Measurements from ENCODE around the gene TSHZ2. TPM values are rescaled to one million over a fixed set of nuclear protein-coding genes. Genes with fewer than 3 reads are reported as not detected.

Gene TSHZ2
- total RNA-seq, 2 experiments from 2014 or later = 0.38 to 0.54 TPM

DNA sequence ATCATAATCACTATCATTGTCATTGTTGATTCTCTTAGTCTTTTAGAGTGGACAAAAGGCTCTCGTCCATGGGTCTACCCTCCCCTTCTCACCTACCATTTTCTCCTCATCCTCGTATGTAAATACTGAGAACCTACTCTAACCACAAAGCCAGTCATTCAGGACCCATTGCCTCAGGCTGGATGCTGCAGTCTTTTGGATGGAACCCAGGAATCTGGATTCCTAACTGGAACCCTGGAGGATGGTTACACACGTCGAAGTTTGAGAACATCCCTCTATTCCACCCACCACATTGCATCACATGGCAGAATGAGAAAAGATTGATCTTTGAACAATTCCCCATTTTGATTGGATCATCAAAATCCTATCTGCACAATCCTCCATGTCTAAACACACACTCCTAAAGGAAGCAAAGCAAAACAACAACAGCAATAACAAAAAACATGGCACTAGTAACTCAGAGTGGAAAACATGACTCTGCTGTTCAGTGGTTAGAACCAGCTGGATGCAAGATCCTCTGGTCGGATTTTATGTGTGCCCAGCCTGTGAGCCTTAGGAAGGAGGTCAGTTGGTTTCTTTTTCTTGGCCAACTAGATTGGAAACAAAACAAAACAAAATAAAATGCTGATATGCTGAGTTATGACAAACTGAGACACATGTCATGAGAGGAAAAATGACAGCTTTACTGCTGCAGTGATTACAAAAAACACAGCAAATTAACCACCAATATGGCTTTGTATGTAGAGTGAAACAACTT, 38.0 kb downstream of the TSHZ2 start:
- H3K27ac Mint-ChIP-seq = no peak overlapping the region
- POLR2A ChIA-PET = no interaction called here
- CTCF ChIA-PET = no interaction called here

DNA sequence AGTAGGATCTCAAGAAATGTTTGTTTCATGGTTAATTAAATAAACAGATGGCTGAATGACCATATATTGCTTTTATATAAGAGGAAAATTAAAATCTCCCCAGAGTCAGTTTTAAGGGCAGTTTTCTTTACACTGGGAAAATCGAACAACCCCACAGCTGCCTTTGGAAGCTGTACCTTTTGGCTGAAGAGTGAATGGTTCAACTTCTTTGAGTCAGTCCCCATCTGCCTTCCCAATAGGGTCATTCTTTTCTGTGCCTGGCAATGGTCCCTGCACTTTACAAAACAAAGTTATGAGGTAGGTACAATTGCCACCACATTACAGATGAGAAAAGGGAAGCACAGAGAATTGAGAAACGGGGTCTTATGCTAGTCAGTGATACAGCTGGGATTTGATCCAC, 39.5 kb downstream of the TSHZ2 start:
- ChIA-PET CTCF (no interaction called here), POLR2A (no interaction called here)
- Mint-ChIP-seq H3K36me3 (ENCODE audit: low read depth) (peaks cover 2% of the 10 kb centered on the region), H3K4me1 (ENCODE audit: low read depth) (no peaks in the 10 kb centered on the region), H3K27me3 (peaks cover 5% of the 10 kb centered on the region), H3K9me3 (peaks cover 9% of the 10 kb centered on the region), H3K4me3 (no peak overlapping the region), H3K27ac (no peak overlapping the region)
- no peak for DNase-seq
- intact Hi-C loops (cut with micrococcal nuclease) = no loop called here
- TF ChIP-seq, protein P1, sequence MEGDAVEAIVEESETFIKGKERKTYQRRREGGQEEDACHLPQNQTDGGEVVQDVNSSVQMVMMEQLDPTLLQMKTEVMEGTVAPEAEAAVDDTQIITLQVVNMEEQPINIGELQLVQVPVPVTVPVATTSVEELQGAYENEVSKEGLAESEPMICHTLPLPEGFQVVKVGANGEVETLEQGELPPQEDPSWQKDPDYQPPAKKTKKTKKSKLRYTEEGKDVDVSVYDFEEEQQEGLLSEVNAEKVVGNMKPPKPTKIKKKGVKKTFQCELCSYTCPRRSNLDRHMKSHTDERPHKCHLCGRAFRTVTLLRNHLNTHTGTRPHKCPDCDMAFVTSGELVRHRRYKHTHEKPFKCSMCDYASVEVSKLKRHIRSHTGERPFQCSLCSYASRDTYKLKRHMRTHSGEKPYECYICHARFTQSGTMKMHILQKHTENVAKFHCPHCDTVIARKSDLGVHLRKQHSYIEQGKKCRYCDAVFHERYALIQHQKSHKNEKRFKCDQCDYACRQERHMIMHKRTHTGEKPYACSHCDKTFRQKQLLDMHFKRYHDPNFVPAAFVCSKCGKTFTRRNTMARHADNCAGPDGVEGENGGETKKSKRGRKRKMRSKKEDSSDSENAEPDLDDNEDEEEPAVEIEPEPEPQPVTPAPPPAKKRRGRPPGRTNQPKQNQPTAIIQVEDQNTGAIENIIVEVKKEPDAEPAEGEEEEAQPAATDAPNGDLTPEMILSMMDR (IDR thresholded peaks at IDR 0.05) = no peak
- ATAC-seq = no peak

More for the DNA sequence above, 38.0 kb downstream of the TSHZ2 start:
- Mint-ChIP-seq H3K4me1 (ENCODE audit: low read depth) (no peaks in the 10 kb centered on the region), H3K27me3 (peaks cover 4% of the 10 kb centered on the region), H3K9me3 (peaks cover 9% of the 10 kb centered on the region), H3K4me3 (no peak overlapping the region), H3K36me3 (ENCODE audit: low read depth) (peaks cover 2% of the 10 kb centered on the region)
- TF ChIP-seq, protein P1 (IDR thresholded peaks at IDR 0.05) = no peak
- intact Hi-C loops (cut with micrococcal nuclease) = no loop called here
- no peak for ATAC-seq
- DNase-seq = no peak

- POLR2A ChIA-PET = no interaction called here
- Mint-ChIP-seq H3K4me3 (no peak overlapping the region), H3K27ac (no peak overlapping the region), H3K9me3 (peaks cover 9% of the 10 kb centered on the region), H3K4me1 (ENCODE audit: low read depth) (no peaks in the 10 kb centered on the region), H3K27me3 (peaks cover 6% of the 10 kb centered on the region), H3K36me3 (ENCODE audit: low read depth) (peaks cover 2% of the 10 kb centered on the region)
- TF ChIP-seq, protein P1 (IDR thresholded peaks at IDR 0.05) = no peak
- DNase-seq (no peak), ATAC-seq (no peak)
- CTCF ChIA-PET = no interaction called here
- intact Hi-C loops (cut with micrococcal nuclease) = no loop called here
Observed at GRCh38 chr20:53013183-53013582, 41.0 kb downstream of the TSHZ2 start.

- POLR2A ChIA-PET = interaction anchor here (0.6 kb wide), 1 partner anchor 1237 kb away, joined by 3 read pairs; no protein-coding TSS in a partner anchor
- no peaks in the 10 kb centered on the region for H3K4me1 Mint-ChIP-seq (ENCODE audit: low read depth)
- CTCF ChIA-PET = no interaction called here
- no peak overlapping the region for H3K27ac Mint-ChIP-seq
- no peak overlapping the region for H3K4me3 Mint-ChIP-seq
- peaks cover 9% of the 10 kb centered on the region for H3K9me3 Mint-ChIP-seq
- TF ChIP-seq, protein P1 (IDR thresholded peaks at IDR 0.05) = no peak
- H3K36me3 Mint-ChIP-seq (ENCODE audit: low read depth) = peaks cover 2% of the 10 kb centered on the region
- peaks cover 6% of the 10 kb centered on the region for H3K27me3 Mint-ChIP-seq
- no peak for DNase-seq
- intact Hi-C loops (cut with micrococcal nuclease) = no loop called here
- ATAC-seq = no peak
Observed at GRCh38 chr20:53013847-53014246, 41.7 kb downstream of the TSHZ2 start.

DNA sequence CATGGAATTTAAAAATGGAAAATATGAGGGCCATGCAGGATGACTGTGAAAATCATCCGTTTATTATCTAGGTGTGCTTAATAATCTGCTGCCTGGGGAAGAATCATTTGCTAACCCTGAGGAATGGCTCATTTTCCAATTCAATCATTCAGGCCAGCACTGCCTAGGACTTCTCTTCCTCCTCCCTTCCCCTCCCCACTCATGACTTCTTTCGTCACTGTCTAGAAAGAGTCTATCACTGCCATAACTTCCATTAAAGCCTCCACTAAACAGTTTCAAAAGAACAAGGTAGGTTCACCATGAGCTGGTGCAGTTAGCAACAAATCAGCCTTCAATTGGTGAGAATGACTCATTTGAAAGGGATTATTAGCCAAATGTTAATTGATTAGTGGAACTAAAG, 43.9 kb downstream of the TSHZ2 start:
- no peaks in the 10 kb centered on the region for H3K4me1 Mint-ChIP-seq (ENCODE audit: low read depth)
- H3K27ac Mint-ChIP-seq = no peak overlapping the region
- ATAC-seq (no peak), DNase-seq (no peak)
- peaks cover 9% of the 10 kb centered on the region for H3K9me3 Mint-ChIP-seq
- peaks cover 2% of the 10 kb centered on the region for H3K36me3 Mint-ChIP-seq (ENCODE audit: low read depth)
- peaks cover 5% of the 10 kb centered on the region for H3K27me3 Mint-ChIP-seq
- no peak overlapping the region for H3K4me3 Mint-ChIP-seq
- TF ChIP-seq, protein P1 (IDR thresholded peaks at IDR 0.05) = no peak
- ChIA-PET POLR2A (no interaction called here), CTCF (no interaction called here)
- intact Hi-C loops (cut with micrococcal nuclease) = no loop called here
